Fibroblast of the aortic adventitia (primary cell): Measurements from ENCODE around the gene GNB2. TPM values are rescaled to one million over a fixed set of nuclear protein-coding genes. Genes with fewer than 3 reads are reported as not detected.
A peak's percentile ranks its signal among the peaks of the same experiment; 100 is the strongest.
"Not testable (repeated sequence)": the region's sequence is repeated elsewhere in the genome, so short reads cannot be mapped to it uniquely, and the experiment has no call there.

Source experiments
- DNase-seq: peaks from one replicate; pipeline ENCODE4 v3.0.0-alpha.2; 2010; ENCODE audit warnings: low read depth
- H3K4me3 ChIP-seq: 2 replicates; pipeline ENCODE4 v1.5.1; 2011; ENCODE audit warnings: low read depth, mild to moderate bottlenecking, control low read depth, low read length, moderate library complexity
- CTCF ChIP-seq: IDR thresholded peaks from 2 replicates; pipeline ENCODE4 v1.5.1; 2011; ENCODE audit warnings: mild to moderate bottlenecking, low read length, control low read depth, inconsistent platforms; ENCODE audit not compliant: insufficient read depth
- total RNA-seq: library from RNA; depleted of rRNA; stranded (reverse); fragments of >200 nt; gene quantifications from 2 replicates; pipeline ENCODE4 v1.2.3, GENCODE V29; 2012; ENCODE audit warnings: low replicate concordance

Gene GNB2
- total RNA-seq, 1 donor: 89.1 TPM

GRCh38 chr7:100705753-100706671 lies 32.5 kb downstream of the GNB2 start, which contains the start of gene POP7:
Gene POP7 (plus strand): TSS chr7:100706121. CDS start chr7:100706831, 710 bp downstream.
- TF ChIP-seq CTCF: no peak
- peak; percentile 98 for DNase-seq
- H3K4me3 ChIP-seq: peak within 1 kb of the TSS; percentile 90

GRCh38 chr7:100706672-100707311 lies 33.3 kb downstream of the GNB2 start:
- TF ChIP-seq CTCF: no peak
- no peak for DNase-seq
- H3K4me3 ChIP-seq: peak overlapping the region; percentile 90

GRCh38 chr7:100708395-100708794 lies 34.9 kb downstream of the GNB2 start:
- TF ChIP-seq CTCF: no peak
- no peak overlapping the region for H3K4me3 ChIP-seq
- DNase-seq: no peak

- no peak for TF ChIP-seq CTCF
- no peak overlapping the region for H3K4me3 ChIP-seq
- DNase-seq: no peak
Measured at GRCh38 chr7:100710452-100710851, 36.9 kb downstream of the GNB2 start.

- no peak for DNase-seq
- TF ChIP-seq CTCF: no peak
- H3K4me3 ChIP-seq: no peak overlapping the region
Measured at GRCh38 chr7:100711369-100711768, 37.8 kb downstream of the GNB2 start.

GRCh38 chr7:100714725-100715124 lies 41.2 kb downstream of the GNB2 start:
- DNase-seq: no peak
- H3K4me3 ChIP-seq: no peak overlapping the region
- no peak for TF ChIP-seq CTCF

- H3K4me3 ChIP-seq, DNase-seq: not testable (repeated sequence)
Measured at GRCh38 chr7:100717073-100717472, 43.5 kb downstream of the GNB2 start.
